ENCODE data around the gene TOLLIP.
"Not testable (repeated sequence)": the region's sequence is repeated elsewhere in the genome, so short reads cannot be mapped to it uniquely, and the experiment has no call there.

The TOLLIP gene

GRCh38 chr11:1255151-1255550, 54.3 kb downstream of the TOLLIP start:
- TF ChIP-seq CTCF (IDR thresholded peaks at IDR 0.05; ENCODE audit: borderline replicate concordance, control extremely low read depth, extremely low read depth, insufficient read depth, missing control alignments) = no peak
- in situ Hi-C loops (cut with MboI; ENCODE audit: low sequenced_read_pairs, unreplicated experiment) = no loop called here
- DNase-seq (ENCODE audit: low spot score) = no peak

GRCh38 chr11:1254733-1255132, 54.7 kb downstream of the TOLLIP start:
- in situ Hi-C loops (cut with MboI; ENCODE audit: low sequenced_read_pairs, unreplicated experiment) = no loop called here
- no peak for DNase-seq (ENCODE audit: low spot score)
- TF ChIP-seq CTCF (IDR thresholded peaks at IDR 0.05; ENCODE audit: borderline replicate concordance, control extremely low read depth, extremely low read depth, insufficient read depth, missing control alignments) = no peak

DNA sequence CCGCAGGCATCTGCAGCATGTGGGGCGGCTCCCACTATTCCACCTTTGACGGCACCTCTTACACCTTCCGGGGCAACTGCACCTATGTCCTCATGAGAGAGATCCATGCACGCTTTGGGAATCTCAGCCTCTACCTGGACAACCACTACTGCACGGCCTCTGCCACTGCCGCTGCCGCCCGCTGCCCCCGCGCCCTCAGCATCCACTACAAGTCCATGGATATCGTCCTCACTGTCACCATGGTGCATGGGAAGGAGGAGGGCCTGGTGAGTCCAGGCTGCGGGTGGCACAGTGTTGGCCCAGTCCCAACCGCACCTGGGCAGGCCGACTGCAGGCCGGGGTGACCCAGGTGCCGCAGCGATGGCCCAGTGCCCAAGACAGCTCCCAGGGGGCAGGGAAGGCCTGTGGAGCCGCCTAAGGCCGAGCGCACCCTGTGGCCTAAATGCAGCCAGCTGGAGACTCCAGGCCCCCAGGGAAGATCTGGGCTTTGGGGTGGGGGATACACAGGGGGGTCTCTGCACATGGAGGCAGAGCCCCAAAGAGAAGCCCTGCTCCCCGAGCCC, 55.3 kb downstream of the TOLLIP start:
- in situ Hi-C loops (cut with MboI; ENCODE audit: low sequenced_read_pairs, unreplicated experiment) = no loop called here
- no peak for DNase-seq (ENCODE audit: low spot score)
- no peak for TF ChIP-seq CTCF (IDR thresholded peaks at IDR 0.05; ENCODE audit: borderline replicate concordance, control extremely low read depth, extremely low read depth, insufficient read depth, missing control alignments)

GRCh38 chr11:1253103-1253485, 56.3 kb downstream of the TOLLIP start:
- TF ChIP-seq CTCF (IDR thresholded peaks at IDR 0.05; ENCODE audit: borderline replicate concordance, control extremely low read depth, extremely low read depth, insufficient read depth, missing control alignments) = no peak
- in situ Hi-C loops (cut with MboI; ENCODE audit: low sequenced_read_pairs, unreplicated experiment) = no loop called here
- no peak for DNase-seq (ENCODE audit: low spot score)

DNA sequence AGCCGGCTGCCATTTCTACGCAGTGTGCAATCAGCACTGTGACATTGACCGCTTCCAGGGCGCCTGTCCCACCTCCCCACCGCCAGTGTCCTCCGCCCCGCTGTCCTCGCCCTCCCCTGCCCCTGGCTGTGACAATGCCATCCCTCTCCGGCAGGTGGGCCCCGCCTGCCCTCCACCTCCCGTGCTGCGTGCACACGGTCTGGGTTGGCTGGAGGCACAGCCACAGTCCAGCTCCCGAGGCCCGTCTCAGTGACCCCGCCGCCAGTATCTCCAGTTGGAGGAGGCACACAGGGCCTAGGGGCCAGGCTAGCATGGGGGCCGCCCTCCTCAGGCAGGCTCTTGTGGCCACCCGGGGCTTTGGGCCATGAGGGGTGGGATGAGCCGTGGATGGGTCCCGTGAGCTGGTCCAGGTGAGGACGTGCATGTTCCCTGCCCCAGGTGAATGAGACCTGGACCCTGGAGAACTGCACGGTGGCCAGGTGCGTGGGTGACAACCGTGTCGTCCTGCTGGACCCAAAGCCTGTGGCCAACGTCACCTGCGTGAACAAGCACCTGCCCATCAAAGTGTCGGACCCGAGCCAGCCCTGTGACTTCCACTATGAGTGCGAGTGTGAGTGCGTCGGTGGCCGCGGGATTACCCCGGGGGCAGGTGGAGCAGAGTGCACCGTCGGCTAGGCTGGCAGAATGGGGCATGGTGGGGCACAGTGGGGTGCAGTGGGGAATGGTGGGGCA, 56.9 kb downstream of the TOLLIP start:
- TF ChIP-seq CTCF (IDR thresholded peaks at IDR 0.05; ENCODE audit: borderline replicate concordance, control extremely low read depth, extremely low read depth, insufficient read depth, missing control alignments) = no peak
- no peak for DNase-seq (ENCODE audit: low spot score)
- in situ Hi-C loops (cut with MboI; ENCODE audit: low sequenced_read_pairs, unreplicated experiment) = no loop called here

GRCh38 chr11:1251236-1251770, 58.1 kb downstream of the TOLLIP start:
- in situ Hi-C loops (cut with MboI; ENCODE audit: low sequenced_read_pairs, unreplicated experiment) = no loop called here
- no peak for TF ChIP-seq CTCF (IDR thresholded peaks at IDR 0.05; ENCODE audit: borderline replicate concordance, control extremely low read depth, extremely low read depth, insufficient read depth, missing control alignments)
- DNase-seq (ENCODE audit: low spot score) = no peak

DNA sequence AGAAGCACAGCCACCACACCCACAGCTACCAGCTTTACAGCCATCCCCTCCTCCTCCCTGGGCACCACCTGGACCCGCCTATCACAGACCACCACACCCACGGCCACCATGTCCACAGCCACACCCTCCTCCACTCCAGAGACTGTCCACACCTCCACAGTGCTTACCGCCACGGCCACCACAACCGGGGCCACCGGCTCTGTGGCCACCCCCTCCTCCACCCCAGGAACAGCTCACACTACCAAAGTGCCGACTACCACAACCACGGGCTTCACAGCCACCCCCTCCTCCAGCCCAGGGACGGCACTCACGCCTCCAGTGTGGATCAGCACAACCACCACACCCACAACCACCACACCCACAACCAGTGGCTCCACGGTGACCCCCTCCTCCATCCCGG, 59.0 kb downstream of the TOLLIP start:
- in situ Hi-C loops (cut with MboI; ENCODE audit: low sequenced_read_pairs, unreplicated experiment); DNase-seq (ENCODE audit: low spot score): not testable (repeated sequence)

GRCh38 chr11:1248951-1249350, 60.5 kb downstream of the TOLLIP start:
- DNase-seq (ENCODE audit: low spot score); in situ Hi-C loops (cut with MboI; ENCODE audit: low sequenced_read_pairs, unreplicated experiment): not testable (repeated sequence)

GRCh38 chr11:1247026-1247425, 62.4 kb downstream of the TOLLIP start:
- in situ Hi-C loops (cut with MboI; ENCODE audit: low sequenced_read_pairs, unreplicated experiment); DNase-seq (ENCODE audit: low spot score): not testable (repeated sequence)

GRCh38 chr11:1246301-1246700, 63.1 kb downstream of the TOLLIP start:
- DNase-seq (ENCODE audit: low spot score); in situ Hi-C loops (cut with MboI; ENCODE audit: low sequenced_read_pairs, unreplicated experiment): not testable (repeated sequence)

GRCh38 chr11:1245717-1246116, 63.7 kb downstream of the TOLLIP start:
- DNase-seq (ENCODE audit: low spot score); in situ Hi-C loops (cut with MboI; ENCODE audit: low sequenced_read_pairs, unreplicated experiment): not testable (repeated sequence)

Data from GM13976 (cell line).